GM23248 (cell line): ENCODE data around the gene OMG. TPM values are rescaled to one million over a fixed set of nuclear protein-coding genes. Genes with fewer than 3 reads are reported as not detected.
"Not testable (repeated sequence)": the region's sequence is repeated elsewhere in the genome, so short reads cannot be mapped to it uniquely, and the experiment has no call there.

Experiments
- DNase-seq: peaks from one replicate; pipeline ENCODE4 v3.0.0-alpha.2; 2015
- H2AFZ ChIP-seq: fragments of 200-600 bp; sonication (generic); 2 replicates; pipeline ENCODE4 v1.6.1; 2016; ENCODE audit warnings: antibody characterized with exemption
- H3F3A ChIP-seq: fragments of 200-600 bp; sonication (generic); 2 replicates; pipeline ENCODE4 v1.6.1; 2016; ENCODE audit warnings: mild to moderate bottlenecking, antibody characterized with exemption, mixed run types; ENCODE audit not compliant: insufficient read depth
- H3K27ac ChIP-seq: fragments of 200-600 bp; sonication (generic); 2 replicates; pipeline ENCODE4 v1.5.1; 2016; ENCODE audit warnings: mild to moderate bottlenecking
- H3K27me3 ChIP-seq: fragments of 200-600 bp; sonication (generic); replicated peaks from 2 replicates; pipeline ENCODE4 v1.6.1; 2016; ENCODE audit warnings: mild to moderate bottlenecking; ENCODE audit not compliant: insufficient read depth
- H3K36me3 ChIP-seq: fragments of 200-600 bp; sonication (generic); 2 replicates; pipeline ENCODE4 v1.6.1; 2016; ENCODE audit warnings: low read depth, mild to moderate bottlenecking
- H3K4me1 ChIP-seq: fragments of 200-600 bp; sonication (generic); 2 replicates; pipeline ENCODE4 v1.6.1; 2016; ENCODE audit warnings: mild to moderate bottlenecking; ENCODE audit not compliant: insufficient read depth
- H3K4me2 ChIP-seq: fragments of 200-600 bp; sonication (generic); one replicate; pipeline ENCODE4 v1.6.1; 2016; ENCODE audit warnings: mild to moderate bottlenecking; ENCODE audit not compliant: unreplicated experiment
- H3K4me3 ChIP-seq: fragments of 200-600 bp; sonication (generic); 2 replicates; pipeline ENCODE4 v1.5.1; 2016; ENCODE audit warnings: mild to moderate bottlenecking
- H3K79me2 ChIP-seq: fragments of 200-600 bp; sonication (generic); 2 replicates; pipeline ENCODE4 v1.6.1; 2016; ENCODE audit warnings: mild to moderate bottlenecking; ENCODE audit not compliant: insufficient read depth
- H3K9ac ChIP-seq: fragments of 200-600 bp; sonication (generic); 2 replicates; pipeline ENCODE4 v1.6.1; 2016; ENCODE audit warnings: mild to moderate bottlenecking
- H3K9me2 ChIP-seq: fragments of 200-600 bp; sonication (generic); 2 replicates; pipeline ENCODE4 v1.6.1; 2016; ENCODE audit warnings: mixed run types, mild to moderate bottlenecking, moderate library complexity; ENCODE audit not compliant: insufficient read depth
- H3K9me3 ChIP-seq: fragments of 200-600 bp; sonication (generic); one replicate; pipeline ENCODE4 v1.6.1; 2017; ENCODE audit warnings: low read depth
- H4K20me1 ChIP-seq: fragments of 200-600 bp; sonication (generic); 2 replicates; pipeline ENCODE4 v1.6.0; 2016; ENCODE audit not compliant: insufficient read depth
- EZH2 ChIP-seq: fragments of 200-600 bp; sonication (generic); IDR thresholded peaks from 2 replicates; pipeline ENCODE4 v1.6.1; 2018; ENCODE audit warnings: antibody characterized with exemption, mild to moderate bottlenecking; ENCODE audit not compliant: insufficient read depth, poor library complexity, severe bottlenecking
- EZH2phosphoT487 ChIP-seq: fragments of 200-600 bp; sonication (generic); IDR thresholded peaks from 2 replicates; pipeline ENCODE4 v1.6.1; 2018; ENCODE audit warnings: antibody characterized with exemption, moderate library complexity, mild to moderate bottlenecking, low read depth; ENCODE audit not compliant: insufficient read depth
- WGBS, 2 experiments: methylation state at CpG; one replicate each; pipeline ENCODE4 v1.1.6; 2015 to 2017; ENCODE audit warnings: low lambda C conversion rate in 2 of 2, low coverage in 1 of 2; ENCODE audit errors: missing lambda C conversion rate in 2 of 2; 5-methylcytosine and 5-hydroxymethylcytosine counted together
- in situ Hi-C: fragments of 300-500 bp; cut with MboI; formaldehyde crosslinking; loops from 2 replicates; pipeline ENCODE4 v1.15.0; 2020
- polyA plus RNA-seq: library from polyadenylated mRNA; unstranded; fragments of >200 nt; fragmentation: Nextera tagmentation; extraction: Ambion mirVana; gene quantifications from 2 replicates; pipeline ENCODE4 v1.2.1, GENCODE V29; 2016
- total RNA-seq: library from RNA; depleted of rRNA; stranded (reverse); fragments of >200 nt; shearing (Covaris generic); gene quantifications from 2 replicates; pipeline ENCODE4 v1.2.3, GENCODE V29; 2014

Gene OMG
- total and polyA plus RNA-seq, 2 experiments from 2014 or later, result 0.25 TPM; not detected in 1

- Histone ChIP-seq H3K36me3 (no peaks in the 10 kb centered on the region), H3K4me1 (peaks cover 16% of the 10 kb centered on the region), H3K79me2 (0 out of 2 replicates have a peak, but pooled peaks cover 6% of the 10 kb centered on the region), H3K27ac (peak within 1 kb of the TSS; percentile 48), H2AFZ (no peak within 1 kb of the TSS), H3K27me3 (no peaks in the 10 kb centered on the region), H3K9me2 (no peaks in the 10 kb centered on the region), H3F3A (peaks cover 17% of the 10 kb centered on the region), H3K9ac (no peak within 1 kb of the TSS), H4K20me1 (no peaks in the 10 kb centered on the region), H3K4me2 (peak within 1 kb of the TSS; percentile 81), H3K4me3 (peak within 1 kb of the TSS; percentile 17), H3K9me3 (no peaks in the 10 kb centered on the region)
- WGBS, 2 experiments, result 32 to 36% methylated on average over 3 of the region's 3 CpGs
- DNase-seq, result peak; percentile 77
- TF ChIP-seq EZH2phosphoT487 (no peak), EZH2 (no peak)
- in situ Hi-C loops, result no loop called here
Observed at GRCh38 chr17:31313982-31314781, 17.1 kb upstream of the OMG start, which contains the start of gene EVI2B. Gene EVI2B, minus strand, starts transcription at chr17:31314054. Its CDS starts 8,445 bp downstream, at chr17:31305609.

GRCh38 chr17:31312223-31312622, 15.2 kb upstream of the OMG start:
- H3K79me2 ChIP-seq, H3K4me3 ChIP-seq, in situ Hi-C loops, DNase-seq, H3K9me3 ChIP-seq, H3K27ac ChIP-seq, H2AFZ ChIP-seq, H3K9ac ChIP-seq, H3K4me2 ChIP-seq, H3K36me3 ChIP-seq, H3K27me3 ChIP-seq, H3K9me2 ChIP-seq, H4K20me1 ChIP-seq: not testable (repeated sequence)
- H3F3A ChIP-seq, result peaks cover 17% of the 10 kb centered on the region
- peaks cover 16% of the 10 kb centered on the region for H3K4me1 ChIP-seq
- WGBS, 2 experiments, result 83 to 85% methylated on average over 7 of the region's 7 CpGs

GRCh38 chr17:31311526-31311925, 14.5 kb upstream of the OMG start:
- 97 to 99% methylated on average over 3 of the region's 3 CpGs for WGBS, 2 experiments
- TF ChIP-seq EZH2phosphoT487 (no peak), EZH2 (no peak)

GRCh38 chr17:31310886-31311285, 13.8 kb upstream of the OMG start:
- in situ Hi-C loops, result no loop called here
- 95 to 96% methylated on average over 7 of the region's 7 CpGs for WGBS, 2 experiments
- Histone ChIP-seq H3K9ac (no peak overlapping the region), H4K20me1 (no peaks in the 10 kb centered on the region), H3K4me3 (no peak overlapping the region), H3K27ac (no peak overlapping the region), H2AFZ (no peak overlapping the region), H3K4me1 (peaks cover 16% of the 10 kb centered on the region), H3K4me2 (no peak overlapping the region), H3K79me2 (no peaks in the 10 kb centered on the region), H3F3A (peaks cover 17% of the 10 kb centered on the region), H3K9me3 (no peaks in the 10 kb centered on the region), H3K36me3 (no peaks in the 10 kb centered on the region), H3K27me3 (no peaks in the 10 kb centered on the region), H3K9me2 (no peaks in the 10 kb centered on the region)
- no peak for TF ChIP-seq EZH2
- no peak for DNase-seq

More at GRCh38 chr17:31311526-31311925, 14.5 kb upstream of the OMG start:
- DNase-seq, result no peak
- Histone ChIP-seq H3K79me2 (0 out of 2 replicates have a peak, but pooled peaks cover 2% of the 10 kb centered on the region), H3K27ac (no peak overlapping the region), H3K9me2 (no peaks in the 10 kb centered on the region), H3K4me2 (no peak overlapping the region), H3K4me1 (peaks cover 16% of the 10 kb centered on the region), H3K4me3 (no peak overlapping the region), H2AFZ (no peak overlapping the region), H4K20me1 (no peaks in the 10 kb centered on the region), H3K27me3 (no peaks in the 10 kb centered on the region), H3K9me3 (no peaks in the 10 kb centered on the region), H3F3A (peaks cover 17% of the 10 kb centered on the region), H3K36me3 (no peaks in the 10 kb centered on the region), H3K9ac (no peak overlapping the region)
- in situ Hi-C loops, result no loop called here
